ENCODE results near the gene STRIP2. TPM values are rescaled to one million over a fixed set of nuclear protein-coding genes. Genes with fewer than 3 reads are reported as not detected.

The STRIP2 gene
- total and polyA plus RNA-seq, 11 donors, result 7.6 to 43.7 (median 18.2) TPM

- DNase-seq (no peak), ATAC-seq (no peak)
- no peak overlapping the region for H3K4me3 ChIP-seq
- no peaks in the 10 kb centered on the region for H3K27me3 ChIP-seq
- H3K27ac ChIP-seq, result no peak overlapping the region
- no peak for TF ChIP-seq CTCF (IDR thresholded peaks at IDR 0.05)
- intact Hi-C loops (cut with DNase I), result loop anchor here in 2 of 10 donors (5.0 to 10.0 kb wide), 2 partner anchors 80 to 162 kb away; no protein-coding TSS in a partner anchor
- H3K9me3 ChIP-seq, result no peaks in the 10 kb centered on the region
- H3K36me3 ChIP-seq, result peaks cover 0 to 29% (median 0%) of the 10 kb centered on the region in 9 donors
- no peaks in the 10 kb centered on the region for H3K4me1 ChIP-seq
- 94 to 96% (median 95%) methylated on average over 8 of the region's 8 CpGs for WGBS, 4 donors
Measured at GRCh38 chr7:129482781-129483180, 48.5 kb downstream of the STRIP2 start.

GRCh38 chr7:129489491-129489890, 55.3 kb downstream of the STRIP2 start:
- Histone ChIP-seq H3K27ac (no peak overlapping the region), H3K9me3 (no peaks in the 10 kb centered on the region), H3K27me3 (no peaks in the 10 kb centered on the region), H3K36me3 (peaks cover 0 to 12% (median 0%) of the 10 kb centered on the region in 9 donors), H3K4me1 (no peaks in the 10 kb centered on the region), H3K4me3 (no peak overlapping the region)
- TF ChIP-seq CTCF (IDR thresholded peaks at IDR 0.05) (no peak), POLR2A (IDR thresholded peaks at IDR 0.05) (no peak)
- 67 to 87% (median 84%) methylated on average over 3 of the region's 3 CpGs for WGBS, 4 donors
- ATAC-seq (no peak), DNase-seq (no peak)
- intact Hi-C loops (cut with DNase I), result loop anchor here in 1 of 10 donors (10.0 kb wide), 1 partner anchor 155 kb away; no protein-coding TSS in a partner anchor

GRCh38 chr7:129492391-129492790, 58.2 kb downstream of the STRIP2 start:
- no peak overlapping the region for H3K4me3 ChIP-seq
- WGBS, 4 donors, result 77 to 84% (median 82%) methylated on average over 2 of the region's 2 CpGs
- H3K36me3 ChIP-seq, result no peaks in the 10 kb centered on the region
- intact Hi-C loops (cut with DNase I), result loop anchor here in 3 of 10 donors (5.0 to 10.0 kb wide), 2 partner anchors 142 to 335 kb away; no protein-coding TSS in a partner anchor
- TF ChIP-seq CTCF (IDR thresholded peaks at IDR 0.05) (no peak), POLR2A (IDR thresholded peaks at IDR 0.05) (no peak)
- H3K27ac ChIP-seq, result no peak overlapping the region
- no peaks in the 10 kb centered on the region for H3K9me3 ChIP-seq
- no peaks in the 10 kb centered on the region for H3K4me1 ChIP-seq
- DNase-seq (no peak), ATAC-seq (no peak)
- H3K27me3 ChIP-seq, result no peaks in the 10 kb centered on the region

- Histone ChIP-seq H3K27ac (no peak overlapping the region), H3K4me1 (no peaks in the 10 kb centered on the region), H3K4me3 (no peak overlapping the region), H3K9me3 (no peaks in the 10 kb centered on the region), H3K36me3 (no peaks in the 10 kb centered on the region), H3K27me3 (no peaks in the 10 kb centered on the region)
- intact Hi-C loops (cut with DNase I), result loop anchor here in 3 of 10 donors (5.0 to 10.0 kb wide), 2 partner anchors 141 to 334 kb away; no protein-coding TSS in a partner anchor
- ATAC-seq (no peak), DNase-seq (no peak)
- no peak for TF ChIP-seq POLR2A (IDR thresholded peaks at IDR 0.05)
- peak in 1 of 12 donors; percentile 6 for TF ChIP-seq CTCF (IDR thresholded peaks at IDR 0.05)
- WGBS, 4 donors, result 79 to 93% (median 89%) methylated on average over 1 of the region's 1 CpG
Measured at GRCh38 chr7:129493555-129493954, 59.3 kb downstream of the STRIP2 start.
